Measurements from ENCODE around the gene DPYSL5.

DPYSL5 gene

DNA sequence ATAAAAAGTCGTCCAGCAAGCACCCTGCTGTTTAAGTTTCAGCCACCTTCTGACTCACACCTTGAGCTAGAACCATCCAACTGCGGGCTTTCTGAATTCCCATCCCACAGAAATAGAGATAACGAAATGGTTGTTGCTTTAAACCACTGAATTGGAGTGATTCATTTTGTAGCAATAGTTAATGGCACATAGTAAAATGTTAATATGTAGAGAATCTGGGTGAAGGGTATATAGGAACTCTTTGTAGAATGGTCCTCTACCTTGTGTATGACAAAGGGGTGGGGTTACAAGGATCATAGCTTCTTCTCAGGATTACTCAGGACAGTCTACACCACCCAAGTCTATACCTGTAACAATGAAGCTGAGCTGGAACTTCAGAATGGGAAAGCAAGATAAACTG, 120.1 kb downstream of the DPYSL5 start:
- no peak for DNase-seq (ENCODE audit: low read depth)

DNA sequence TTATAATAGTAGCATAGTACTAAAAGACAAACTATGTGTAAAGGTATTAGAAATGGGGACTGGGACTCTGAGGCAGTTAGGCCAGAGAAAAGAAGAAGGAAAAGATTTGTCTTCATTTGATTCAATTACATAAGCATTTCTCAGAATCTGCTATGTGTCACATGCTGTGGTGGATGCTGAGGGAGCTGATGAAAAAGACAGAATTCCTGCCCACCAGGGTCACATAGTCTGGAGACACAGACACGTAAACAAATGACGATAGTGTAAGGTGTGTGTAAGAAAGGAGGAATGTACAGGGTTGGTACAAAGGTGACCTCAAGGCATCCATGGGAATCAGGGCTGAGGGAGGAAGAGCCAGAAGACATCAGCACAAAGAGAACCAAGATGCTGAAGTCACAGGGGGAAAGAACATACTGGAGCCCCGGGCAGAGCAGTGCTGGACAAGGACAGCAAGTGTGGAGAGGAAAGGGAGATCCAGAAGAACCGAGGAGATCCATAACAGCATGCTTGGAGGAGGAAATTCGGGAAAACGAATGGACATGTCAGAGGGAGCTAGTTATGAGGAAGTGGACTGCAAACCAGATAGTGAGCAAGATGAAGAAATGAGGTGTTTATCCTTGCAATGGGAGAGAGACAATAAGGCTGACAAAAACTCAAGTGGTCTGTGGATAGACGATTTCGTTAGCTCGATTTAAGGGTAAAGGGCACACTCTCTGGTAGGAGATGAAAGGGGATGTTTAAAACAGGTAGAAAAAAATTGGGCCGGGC, 121.3 kb downstream of the DPYSL5 start:
- peak; percentile 29 for DNase-seq (ENCODE audit: low read depth)

DNA sequence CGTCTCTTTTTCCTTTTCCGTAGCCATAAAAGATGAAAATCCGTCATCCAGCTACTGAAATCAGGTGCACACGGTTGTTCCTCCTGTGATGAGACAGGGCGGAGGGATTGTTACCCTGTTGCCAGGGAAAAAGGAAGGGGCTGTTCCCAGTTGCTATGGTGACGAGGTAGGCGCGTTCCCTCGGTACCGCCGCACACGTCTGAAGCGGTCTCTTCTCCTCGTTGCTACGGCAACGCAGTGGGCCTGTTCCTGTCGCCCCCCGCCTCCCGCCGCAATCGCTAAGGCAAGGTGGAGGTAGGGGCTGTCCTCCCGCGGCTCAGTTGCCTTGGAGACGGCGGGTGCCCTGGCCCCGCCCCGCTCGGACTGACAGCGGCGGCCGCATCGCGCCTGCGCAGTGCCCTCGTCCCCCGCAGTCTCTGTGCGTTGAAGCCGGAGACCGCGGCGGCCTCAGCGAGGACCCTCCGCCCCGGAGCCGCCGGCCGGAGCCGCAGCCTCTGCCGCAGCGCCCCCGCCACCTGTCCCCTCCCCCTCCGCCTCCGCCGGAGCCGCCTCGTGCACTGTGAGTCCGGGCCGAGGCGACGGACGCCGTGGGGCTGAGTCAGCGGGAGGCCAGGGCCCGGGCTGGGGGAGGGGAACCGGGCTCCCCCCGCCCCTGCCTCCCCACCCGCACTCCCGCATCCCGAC, 122.5 kb downstream of the DPYSL5 start, which contains the start of gene MAPRE3:
Gene MAPRE3 (plus strand): TSS at position 394 of the 684 bp plus-strand sequence. CDS start 51,582 bp downstream, outside the sequence.
- peak; percentile 56 for DNase-seq (ENCODE audit: low read depth)

DNA sequence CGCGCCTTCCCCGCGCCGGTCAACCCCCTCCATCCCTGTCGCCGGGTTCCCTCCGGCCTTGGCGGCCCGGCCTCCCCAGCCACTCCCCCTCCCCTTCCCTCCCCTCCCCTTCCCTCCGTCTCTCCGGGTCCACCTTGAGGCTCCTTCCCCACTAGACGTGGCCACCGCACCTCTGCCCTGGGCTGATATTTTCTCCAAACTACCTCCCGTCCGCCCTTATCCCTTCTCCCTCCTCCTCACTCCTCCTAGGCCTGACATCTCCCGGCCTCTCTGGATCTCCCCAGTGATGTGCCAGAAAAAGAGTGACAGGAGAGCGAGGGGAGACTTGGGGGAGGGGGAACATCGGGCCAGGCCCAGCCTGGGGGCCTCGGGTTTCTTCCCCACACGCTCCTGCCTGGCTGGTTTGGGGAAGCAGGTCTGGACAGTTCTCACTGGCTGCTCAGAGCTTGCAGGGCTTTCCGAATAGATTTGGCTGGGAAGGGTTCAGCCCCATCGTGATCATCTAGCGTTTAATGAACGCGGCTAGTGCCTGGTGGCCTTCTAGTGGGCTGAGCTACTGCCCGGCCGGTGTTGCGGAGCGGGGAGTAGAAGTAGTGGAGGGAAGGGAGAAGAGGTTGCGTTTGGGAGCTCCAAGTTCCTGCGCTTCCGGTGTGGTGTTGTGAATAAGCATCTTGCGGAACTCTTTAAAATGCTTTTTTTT, 123.1 kb downstream of the DPYSL5 start:
- peak; percentile 34 for DNase-seq (ENCODE audit: low read depth)

DNA sequence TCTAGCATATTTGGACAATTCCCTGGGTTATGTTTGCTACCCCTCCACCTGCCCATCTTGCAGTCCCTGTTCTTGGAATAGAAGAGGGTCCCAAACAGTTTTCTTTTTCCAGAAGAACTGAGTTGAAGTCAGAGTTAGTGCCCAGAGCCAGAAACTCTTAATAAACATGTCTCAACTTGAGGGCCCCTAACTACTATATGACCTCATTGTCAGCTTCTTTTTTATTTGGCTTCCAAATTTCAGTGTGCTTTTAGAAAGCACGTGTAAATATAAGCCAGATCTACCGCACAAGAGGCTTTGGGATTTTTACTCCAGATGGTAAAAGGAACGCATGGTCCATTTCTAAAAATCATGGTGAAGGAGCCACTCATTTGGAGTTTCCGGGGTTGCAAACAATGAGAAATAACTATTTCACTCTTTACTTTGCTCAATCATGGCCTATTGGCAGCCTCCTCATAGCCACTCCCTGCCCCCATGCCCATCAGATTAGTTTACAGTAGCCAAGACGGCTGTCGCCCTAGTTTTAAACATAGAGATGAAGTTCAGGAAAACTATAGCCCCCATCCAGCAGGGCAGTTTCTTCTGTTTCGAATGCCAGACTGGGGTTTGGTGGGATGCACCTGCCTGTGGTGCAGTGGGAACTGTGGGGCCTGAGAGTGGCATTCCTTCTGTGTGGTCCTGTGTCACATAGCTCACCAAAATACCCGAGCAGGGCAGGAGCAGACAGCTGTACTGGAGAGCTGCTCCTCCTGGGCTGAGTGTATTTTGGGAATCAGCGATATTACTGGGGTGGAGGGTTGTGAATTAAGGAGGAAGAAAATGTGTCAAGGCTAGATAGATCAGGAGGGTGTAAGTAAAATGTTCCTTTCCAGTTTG, 124.2 kb downstream of the DPYSL5 start:
- no peak for DNase-seq (ENCODE audit: low read depth)

DNA sequence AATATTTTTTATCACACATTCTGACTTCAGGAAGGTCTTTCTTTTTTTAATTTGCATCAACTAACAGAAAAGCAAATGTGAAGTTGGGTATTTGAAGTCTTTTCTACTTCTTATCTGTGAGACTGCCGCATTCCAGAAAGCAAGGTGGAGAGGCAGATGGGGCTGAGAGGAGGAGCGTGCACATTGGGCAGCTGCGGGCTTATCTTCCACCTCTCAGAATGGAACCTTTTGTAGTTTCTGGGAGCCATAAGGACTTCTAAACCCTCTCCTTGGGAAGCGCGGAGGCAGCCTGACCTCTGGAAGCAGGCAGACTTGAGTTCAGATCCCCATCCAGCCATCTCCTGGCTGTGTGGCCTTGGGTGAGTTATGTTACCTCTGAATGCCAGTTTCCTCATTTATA, 126.4 kb downstream of the DPYSL5 start:
- DNase-seq (ENCODE audit: low read depth) = no peak

DNA sequence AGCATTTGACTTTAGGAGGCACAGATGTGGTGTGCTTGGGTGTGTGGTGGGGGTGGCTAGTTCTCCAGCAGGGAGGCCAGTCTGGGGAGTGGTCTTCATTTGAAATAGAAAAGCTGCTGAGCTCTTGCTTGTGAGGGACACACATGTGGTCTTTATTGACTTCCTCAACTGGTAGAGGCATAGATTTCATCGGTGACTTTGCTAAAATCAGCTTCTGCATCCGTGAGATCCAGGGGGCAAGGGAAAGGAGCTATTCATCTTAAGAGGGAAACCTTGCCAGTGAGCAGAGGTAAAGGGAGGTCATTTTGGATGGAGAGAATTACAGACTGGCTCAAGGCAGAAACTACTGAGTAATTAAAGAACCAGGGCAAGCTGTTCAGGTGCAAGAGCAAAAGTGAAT, 127.2 kb downstream of the DPYSL5 start:
- no peak for DNase-seq (ENCODE audit: low read depth)

DNA sequence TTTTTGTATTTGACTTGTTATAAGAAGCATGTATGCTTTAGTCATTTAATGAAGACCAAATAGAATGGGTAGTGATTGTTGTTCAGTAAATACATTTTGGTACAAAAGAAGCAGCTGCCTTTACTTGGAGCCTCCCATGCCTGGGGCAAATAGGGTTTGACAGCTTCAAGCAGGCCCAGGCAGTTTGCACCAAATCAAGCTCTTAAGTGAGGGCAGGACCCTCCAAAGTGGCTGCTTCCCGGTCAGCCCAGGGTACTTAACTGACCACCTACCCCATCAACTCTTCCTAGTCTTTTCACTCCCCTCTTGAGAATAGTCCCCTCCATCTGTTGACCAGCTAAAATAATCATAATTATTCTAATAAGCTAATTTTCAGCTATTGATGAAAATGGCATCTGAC, 127.7 kb downstream of the DPYSL5 start:
- no peak for DNase-seq (ENCODE audit: low read depth)

DNA sequence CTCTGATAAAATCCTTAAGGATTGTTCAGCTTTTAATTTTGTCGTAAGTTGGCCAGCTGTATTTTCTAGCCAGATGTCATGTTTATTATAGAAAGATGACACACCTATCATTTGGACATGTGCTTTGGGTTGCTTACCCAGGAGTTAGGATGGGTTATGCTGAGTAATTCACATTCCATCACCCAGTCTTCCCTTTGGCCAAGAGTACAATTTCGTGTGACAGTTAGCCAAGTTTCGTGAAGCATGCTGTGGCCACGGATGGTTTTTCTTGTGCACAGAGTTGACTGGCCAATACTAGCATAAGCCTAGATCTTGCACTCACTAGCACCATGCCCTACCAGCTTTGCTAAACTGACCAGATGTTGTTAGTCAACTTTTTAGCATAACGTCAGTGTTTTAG, 128.3 kb downstream of the DPYSL5 start:
- peak; percentile 16 for DNase-seq (ENCODE audit: low read depth)

DNA sequence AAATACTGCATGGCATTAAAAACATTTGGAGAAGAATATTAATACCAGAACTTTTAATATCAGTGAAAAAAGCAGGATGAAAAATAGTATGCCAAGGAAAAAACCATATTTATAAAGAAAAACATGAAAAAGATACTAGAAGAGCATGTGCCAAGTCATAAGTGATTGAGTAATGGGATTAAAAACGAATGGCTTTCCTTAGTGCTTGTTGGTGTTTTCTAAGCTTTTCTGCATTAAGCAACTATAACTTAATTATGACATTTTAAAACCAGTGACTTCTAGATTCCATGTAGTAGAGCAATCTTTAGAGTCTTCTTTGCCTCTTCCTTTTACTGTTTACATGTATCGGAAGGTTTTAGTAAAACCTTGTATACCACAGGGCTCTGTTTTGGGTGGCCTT, 129.1 kb downstream of the DPYSL5 start:
- no peak for DNase-seq (ENCODE audit: low read depth)

DNA sequence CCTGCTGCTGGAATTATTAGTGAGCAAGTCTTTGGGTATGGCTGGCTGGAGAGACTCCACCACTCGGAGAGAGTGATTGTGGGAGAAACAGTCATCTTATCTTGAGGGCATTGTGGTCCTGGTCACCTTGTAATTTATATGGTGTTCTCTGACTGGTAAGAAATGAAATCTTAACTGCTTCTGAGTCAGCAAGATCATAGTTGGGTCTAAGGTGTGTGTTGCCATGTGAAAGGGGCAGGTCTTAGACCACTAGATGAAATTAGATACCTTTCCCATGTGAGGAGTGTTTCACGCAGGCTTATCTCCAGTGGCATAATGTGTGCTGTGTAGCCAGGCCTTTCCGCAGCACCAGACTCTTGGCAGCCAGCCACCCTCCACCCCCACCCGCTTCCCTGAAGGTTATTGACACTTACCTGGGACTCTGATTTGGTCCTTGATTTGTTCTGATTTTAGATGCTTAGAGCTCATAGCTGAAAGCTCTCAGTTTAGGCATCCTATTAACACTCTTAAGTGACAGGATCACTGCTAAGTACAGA, 130.2 kb downstream of the DPYSL5 start:
- DNase-seq (ENCODE audit: low read depth) = no peak

DNA sequence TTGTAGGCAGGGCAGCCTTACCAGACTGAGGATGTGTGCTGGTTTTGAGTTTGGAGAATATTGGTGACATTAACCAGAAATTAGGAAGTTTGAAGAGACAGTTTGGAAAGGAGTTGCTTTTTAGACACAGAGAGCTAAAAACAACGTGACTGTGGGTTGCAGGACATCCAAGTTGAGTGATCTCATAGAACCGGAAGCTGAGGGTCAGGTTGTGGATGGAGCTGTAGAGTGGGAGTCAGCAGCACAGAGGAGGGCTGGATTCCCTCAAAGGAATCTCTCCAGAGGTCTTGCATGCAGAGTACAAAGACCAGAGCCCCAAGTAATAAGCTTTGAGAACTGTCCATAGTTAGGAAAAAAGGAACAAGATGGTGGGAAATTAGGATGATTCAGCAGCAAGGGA, 131.8 kb downstream of the DPYSL5 start:
- peak; percentile 31 for DNase-seq (ENCODE audit: low read depth)

DNA sequence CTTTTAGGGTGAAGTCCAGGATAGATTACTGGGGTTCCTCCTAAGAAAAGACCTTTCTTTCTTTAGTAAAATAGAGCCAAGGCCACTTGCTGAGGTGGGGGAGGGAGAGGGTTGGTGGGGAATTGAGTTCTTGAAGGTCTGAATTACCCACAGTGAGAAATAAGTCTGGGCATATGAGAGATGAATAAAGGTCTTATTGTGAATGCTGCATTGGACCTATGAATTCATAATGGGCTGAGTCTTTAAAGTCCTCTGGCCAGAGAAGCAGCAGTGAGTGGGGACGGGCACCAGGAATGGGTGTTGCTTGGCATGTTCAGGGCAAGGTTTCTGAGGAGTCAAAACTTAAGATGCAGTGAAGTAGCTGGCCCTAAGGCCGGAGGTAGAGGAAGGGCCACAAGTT, 133.0 kb downstream of the DPYSL5 start:
- DNase-seq (ENCODE audit: low read depth) = no peak

DNA sequence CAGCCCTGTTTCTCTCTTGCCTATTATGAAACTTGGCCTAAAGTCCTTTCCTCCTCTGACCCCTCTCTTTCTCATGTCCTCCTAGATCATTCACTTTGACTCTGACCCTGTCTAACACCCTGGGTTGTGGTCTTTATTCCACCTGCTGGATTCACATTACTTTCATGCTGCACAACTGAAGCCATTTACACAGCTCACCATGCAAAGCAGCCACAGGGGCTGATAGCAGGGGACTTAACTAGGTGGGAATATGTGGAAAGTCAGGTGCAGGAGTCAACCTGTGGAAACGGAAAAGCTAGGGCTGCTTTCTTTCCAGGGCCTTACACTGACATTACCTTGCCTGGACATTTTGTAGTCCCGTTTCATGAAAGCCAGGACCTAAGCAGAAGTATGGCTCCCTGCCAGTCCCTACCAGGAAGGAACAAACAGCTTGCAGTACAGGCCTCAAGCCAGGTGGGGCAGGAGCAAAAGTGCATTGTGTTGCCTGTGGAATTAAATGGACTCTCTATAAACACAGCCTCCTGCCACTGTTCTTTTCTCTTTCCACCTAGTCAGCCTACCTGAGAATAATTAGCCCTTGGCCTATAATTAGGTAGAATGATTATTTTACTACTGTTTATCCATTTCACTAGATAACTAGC, 134.3 kb downstream of the DPYSL5 start:
- peak; percentile 73 for DNase-seq (ENCODE audit: low read depth)

DNA sequence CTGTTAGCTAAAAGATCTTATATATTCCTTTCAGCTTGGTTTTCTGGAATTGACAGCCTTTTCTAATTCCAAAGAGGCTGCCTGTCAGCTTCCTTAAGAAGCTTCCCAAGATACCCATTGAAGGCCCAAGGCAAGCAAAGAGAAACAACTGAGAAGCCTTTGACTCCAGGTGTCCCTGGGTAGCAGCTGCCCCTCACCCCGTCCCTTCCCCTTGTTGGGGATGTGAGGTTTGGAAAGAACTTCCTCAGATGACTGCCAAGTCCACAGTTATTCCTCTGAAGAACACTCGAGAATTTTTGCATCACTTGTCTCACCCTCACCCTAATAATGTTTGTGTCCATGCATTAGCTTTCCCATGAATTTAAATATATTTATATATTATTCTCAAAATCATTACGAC, 135.8 kb downstream of the DPYSL5 start:
- no peak for DNase-seq (ENCODE audit: low read depth)

DNA sequence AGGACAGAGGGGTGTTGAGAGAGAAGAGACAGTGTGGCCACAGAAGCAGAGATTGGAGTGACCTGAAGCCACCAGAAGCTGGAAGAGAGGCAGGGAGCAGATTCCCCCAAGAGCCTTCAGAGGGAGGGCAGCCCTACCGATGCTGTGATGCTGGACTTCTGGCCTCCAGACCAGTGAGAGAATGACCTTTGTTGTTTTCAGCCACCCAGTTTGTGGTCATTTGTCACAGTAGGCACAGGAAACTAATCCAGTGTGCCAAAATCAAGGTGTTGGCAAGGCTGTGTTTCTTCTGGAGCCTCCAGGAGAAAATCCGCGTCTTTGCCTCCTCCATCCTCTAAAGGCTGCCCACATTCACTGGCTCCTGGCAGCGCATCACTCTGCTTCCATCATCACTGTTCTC, 137.9 kb downstream of the DPYSL5 start:
- no peak for DNase-seq (ENCODE audit: low read depth)

DNA sequence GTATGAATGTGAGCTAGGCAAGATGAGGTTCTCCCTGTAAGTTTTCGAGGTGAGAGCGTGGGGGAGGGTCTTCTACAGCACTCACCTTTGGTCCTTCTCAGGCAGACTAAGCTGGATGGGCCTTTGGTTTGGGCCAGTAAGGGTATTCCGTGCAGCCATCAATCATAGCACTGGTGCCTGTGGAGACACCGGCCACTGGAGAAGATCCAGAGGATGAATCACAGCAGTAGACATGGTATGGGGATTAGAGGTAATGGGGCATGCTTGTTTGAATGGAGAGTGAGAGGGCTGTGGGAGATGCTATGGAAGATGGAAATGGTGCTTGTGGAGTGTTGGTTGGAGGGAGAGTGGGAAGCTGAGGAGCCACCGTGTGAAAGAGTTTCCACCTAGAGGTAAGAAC, 138.6 kb downstream of the DPYSL5 start:
- peak; percentile 28 for DNase-seq (ENCODE audit: low read depth)

DNA sequence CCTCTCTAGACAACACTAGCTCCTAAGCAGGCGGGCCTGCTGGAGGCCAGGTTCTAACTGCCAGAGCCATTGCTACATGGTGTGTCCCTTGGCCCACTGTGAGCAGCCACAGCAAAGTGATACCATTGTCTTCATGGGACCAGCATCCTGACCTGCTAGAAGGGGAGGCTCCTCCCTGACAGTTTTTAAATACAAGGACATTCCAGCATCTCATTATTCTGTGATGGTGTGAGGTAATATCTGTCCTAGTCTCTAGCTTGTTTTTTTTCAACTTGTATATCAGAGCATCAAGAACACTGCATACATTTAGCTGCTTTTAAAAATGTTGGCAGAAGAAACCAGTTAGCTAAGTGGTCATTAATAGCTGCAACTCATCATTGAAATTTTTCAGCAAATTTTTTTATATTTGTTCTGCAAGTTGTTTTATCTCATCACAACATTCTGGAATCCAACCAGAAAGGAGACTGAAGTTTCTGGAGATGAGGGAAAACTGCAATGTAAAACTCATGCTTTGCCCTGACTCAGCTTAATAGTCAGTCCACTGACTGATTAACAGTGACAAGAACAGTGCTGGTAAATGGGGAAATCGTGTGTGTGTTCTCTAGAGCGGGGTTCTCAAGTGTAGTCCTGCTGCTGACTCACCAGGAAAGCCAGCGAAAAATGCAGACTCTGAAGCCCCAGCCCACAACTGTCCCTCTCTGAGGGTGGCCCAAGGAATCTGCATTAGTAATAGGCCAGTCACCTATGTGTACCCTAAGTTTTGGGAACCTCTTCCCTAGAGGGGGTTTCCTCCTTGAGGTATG, 140.3 kb downstream of the DPYSL5 start:
- peak; percentile 87 for DNase-seq (ENCODE audit: low read depth)

DNA sequence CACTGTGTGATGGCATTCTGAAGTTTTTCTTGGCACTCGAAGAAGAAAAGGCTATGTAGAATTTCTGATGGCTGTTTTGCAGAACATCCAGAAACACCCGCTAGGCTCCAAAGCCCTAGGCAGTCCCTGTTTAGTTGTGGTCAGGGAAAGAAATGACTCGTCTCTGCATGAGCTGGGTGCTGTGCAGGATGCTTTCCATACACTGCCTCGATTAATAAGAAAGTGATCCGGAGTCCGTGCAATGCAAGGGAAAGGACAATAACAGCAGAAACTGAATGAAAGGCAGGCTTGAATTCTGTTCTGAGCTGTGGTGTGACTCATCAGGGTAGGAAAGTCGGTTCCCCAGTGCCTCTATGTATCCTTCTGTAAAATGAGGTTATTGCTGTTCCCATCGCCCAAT, 141.2 kb downstream of the DPYSL5 start:
- DNase-seq (ENCODE audit: low read depth) = peak; percentile 36

DNA sequence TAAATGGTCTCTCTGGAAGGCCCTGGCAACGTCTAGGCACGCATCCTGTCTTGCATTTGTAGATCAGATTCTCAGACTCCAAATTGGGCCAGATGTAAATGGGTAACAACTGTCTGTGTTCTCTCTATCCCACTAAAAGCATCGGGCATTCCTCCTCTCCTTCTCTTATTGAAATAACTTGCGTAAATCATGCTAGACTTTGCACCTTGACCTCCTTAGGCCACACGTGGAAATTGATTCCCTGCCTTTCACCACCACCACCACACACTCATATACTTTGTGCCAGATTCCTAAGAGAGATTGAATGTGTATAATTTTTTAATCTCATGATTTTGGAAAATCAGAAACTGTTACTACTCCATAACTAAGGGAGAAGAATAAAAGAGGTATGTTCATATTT, 143.8 kb downstream of the DPYSL5 start:
- no peak for DNase-seq (ENCODE audit: low read depth)

All from iris pigment epithelial cell (primary cell).